CD4-positive, alpha-beta memory T cell (primary cell): ENCODE results near the gene CXCL5. TPM values are rescaled to one million over a fixed set of nuclear protein-coding genes. Genes with fewer than 3 reads are reported as not detected.
"Not testable (repeated sequence)": the region's sequence is repeated elsewhere in the genome, so short reads cannot be mapped to it uniquely, and the experiment has no call there.

Experiments
- CTCF ChIA-PET: fragments of 350-600 bp; sonication (Branson Sonifier 250); formaldehyde crosslinking; loops from one replicate; lab custom pipeline; 2021; ENCODE audit warnings: inconsistent platforms; ENCODE audit not compliant: partially characterized antibody; lab: Charles Lee
- POLR2A ChIA-PET: fragments of 350-600 bp; sonication (Branson Sonifier 250); formaldehyde crosslinking; loops from one replicate; lab custom pipeline; 2021; ENCODE audit not compliant: partially characterized antibody; lab: Charles Lee
- DNase-seq, 5 donors: peaks; one replicate each; pipeline versions ENCODE4 v3.0.0 to v3.0.0-alpha.2; 2020 to 2022; ENCODE audit warnings: mixed read lengths in 1 of 5
- H3K27ac ChIP-seq: one replicate; pipeline ENCODE4 v1.7.0; 2013; ENCODE audit warnings: low read depth, low read length
- H3K27me3 ChIP-seq: 2 replicates; pipeline ENCODE4 v1.7.0; 2013; ENCODE audit warnings: mild to moderate bottlenecking, low read length, moderate library complexity; ENCODE audit not compliant: insufficient read depth
- H3K36me3 ChIP-seq: 2 replicates; pipeline ENCODE4 v1.7.0; 2013; ENCODE audit warnings: mild to moderate bottlenecking, low read length, moderate library complexity; ENCODE audit not compliant: insufficient read depth
- H3K4me1 ChIP-seq: 2 replicates; pipeline ENCODE4 v1.7.0; 2013; ENCODE audit warnings: mild to moderate bottlenecking, low read length, moderate library complexity; ENCODE audit not compliant: insufficient read depth
- H3K4me3 ChIP-seq, 2 donors: one replicate each; pipeline ENCODE4 v1.7.0; 2013; ENCODE audit warnings: low read length in 2 of 2, mild to moderate bottlenecking in 1 of 2
- H3K9me3 ChIP-seq, 2 donors: one replicate each; pipeline ENCODE4 v1.7.0; 2013; ENCODE audit warnings: low read length in 2 of 2, control low read depth in 1 of 2; ENCODE audit not compliant: control insufficient read depth in 1 of 2
- H3K27ac Mint-ChIP-seq, 7 donors: one replicate each; pipeline ENCODE4 v1.8.0; 2020 to 2021; ENCODE audit warnings: mixed read lengths in 7 of 7, mild to moderate bottlenecking in 6 of 7, inconsistent platforms in 3 of 7, moderate library complexity in 3 of 7
- H3K27me3 Mint-ChIP-seq, 2 donors: one replicate each; pipeline ENCODE4 v1.8.0; 2020 to 2021; ENCODE audit warnings: mixed read lengths in 2 of 2
- H3K36me3 Mint-ChIP-seq, 2 donors: one replicate each; pipeline ENCODE4 v1.8.0; 2020 to 2021; ENCODE audit warnings: mixed read lengths in 2 of 2, inconsistent platforms in 1 of 2, mild to moderate bottlenecking in 1 of 2
- H3K4me1 Mint-ChIP-seq, 4 donors: one replicate each; pipeline ENCODE4 v1.8.0; 2020 to 2021; ENCODE audit warnings: mixed read lengths in 4 of 4, mild to moderate bottlenecking in 1 of 4
- H3K4me3 Mint-ChIP-seq, 8 donors: one replicate each; pipeline ENCODE4 v1.8.0; 2020 to 2021; ENCODE audit warnings: mixed read lengths in 8 of 8, mild to moderate bottlenecking in 7 of 8, moderate library complexity in 6 of 8, inconsistent platforms in 3 of 8
- H3K9me3 Mint-ChIP-seq, 8 donors: one replicate each; pipeline ENCODE4 v1.8.0; 2020 to 2021; ENCODE audit warnings: mixed read lengths in 8 of 8, mild to moderate bottlenecking in 5 of 8, inconsistent platforms in 3 of 8, moderate library complexity in 1 of 8
- intact Hi-C: fragments of 100-400 bp; cut with micrococcal nuclease; formaldehyde crosslinking; loops from one replicate; pipeline ENCODE4 v1.15.1; 2023
- polyA plus RNA-seq, 2 donors: library from polyadenylated mRNA; unstranded; fragments of 300-500 nt; fragmentation: Illumina TruSeq; gene quantifications; one replicate each; pipeline ENCODE4 v1.2.3, GENCODE V29; 2021
- total RNA-seq, 2 experiments: library from RNA; stranded (reverse); gene quantifications; one replicate each; pipeline ENCODE4 v1.2.3, GENCODE V29; 2021

Gene CXCL5
- total and polyA plus RNA-seq, 4 experiments from 2014 or later, result not detected

- H3K27ac ChIP-seq, H3K36me3 ChIP-seq, H3K27me3 Mint-ChIP-seq, POLR2A ChIA-PET, H3K4me1 Mint-ChIP-seq, intact Hi-C loops, H3K27me3 ChIP-seq, CTCF ChIA-PET, H3K27ac Mint-ChIP-seq, H3K36me3 Mint-ChIP-seq, H3K4me3 Mint-ChIP-seq, H3K4me3 ChIP-seq, H3K4me1 ChIP-seq, DNase-seq, H3K9me3 ChIP-seq: not testable (repeated sequence)
- H3K9me3 Mint-ChIP-seq, result peaks cover 10 to 51% (median 37%) of the 10 kb centered on the region in 8 donors
These were observed 39.4 kb downstream of the CXCL5 start for GRCh38 chr4:73959041-73959440.

- H3K4me3 Mint-ChIP-seq, result no peak overlapping the region
- DNase-seq, result no peak
- H3K27me3 Mint-ChIP-seq, result no peaks in the 10 kb centered on the region
- H3K27ac Mint-ChIP-seq, result no peak overlapping the region
- H3K9me3 Mint-ChIP-seq, result peaks cover 6 to 23% (median 12%) of the 10 kb centered on the region in 8 donors
- no peaks in the 10 kb centered on the region for H3K4me1 Mint-ChIP-seq
- H3K4me1 ChIP-seq, result no peaks in the 10 kb centered on the region
- no peaks in the 10 kb centered on the region for H3K9me3 ChIP-seq
- intact Hi-C loops, result no loop called here
- H3K36me3 Mint-ChIP-seq, result no peaks in the 10 kb centered on the region
- ChIA-PET POLR2A (no interaction called here), CTCF (no interaction called here)
- no peak overlapping the region for H3K4me3 ChIP-seq
- no peak overlapping the region for H3K27ac ChIP-seq
- H3K36me3 ChIP-seq, result no peaks in the 10 kb centered on the region
- H3K27me3 ChIP-seq, result no peaks in the 10 kb centered on the region
These were observed 46.1 kb downstream of the CXCL5 start for GRCh38 chr4:73952352-73952751.

DNA sequence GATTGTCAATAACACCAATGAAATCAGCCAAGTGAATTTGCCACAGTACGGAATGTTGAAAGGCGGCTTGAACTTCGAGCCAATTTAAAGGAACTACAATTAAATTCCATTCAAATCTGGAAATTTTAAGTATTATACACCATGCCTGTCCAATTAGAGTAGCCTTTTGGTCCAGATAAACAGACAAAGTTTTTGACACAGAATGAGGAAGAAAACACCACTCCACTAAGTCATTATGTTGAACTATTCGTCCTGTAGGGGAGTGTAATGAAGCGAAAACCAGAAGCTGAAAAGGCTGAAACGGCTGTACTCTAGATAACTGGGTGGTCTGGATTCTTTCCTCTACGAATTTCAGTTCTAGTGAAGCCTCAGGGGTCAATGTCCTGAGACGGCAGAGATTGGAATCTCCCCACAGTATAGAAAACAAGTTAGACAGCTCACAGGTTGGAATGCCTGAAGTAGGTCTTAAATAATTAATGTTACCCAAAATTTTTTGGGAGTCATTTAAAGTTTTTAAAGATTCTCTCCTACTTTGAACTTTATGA, 48.0 kb downstream of the CXCL5 start:
- intact Hi-C loops, H3K4me3 ChIP-seq, H3K36me3 Mint-ChIP-seq, H3K4me3 Mint-ChIP-seq, H3K9me3 ChIP-seq, DNase-seq, H3K4me1 Mint-ChIP-seq, H3K27me3 Mint-ChIP-seq, H3K36me3 ChIP-seq, CTCF ChIA-PET, H3K27ac Mint-ChIP-seq, H3K27me3 ChIP-seq, POLR2A ChIA-PET, H3K4me1 ChIP-seq, H3K27ac ChIP-seq: not testable (repeated sequence)
- peaks cover 3 to 16% (median 7%) of the 10 kb centered on the region in 8 donors for H3K9me3 Mint-ChIP-seq

DNA sequence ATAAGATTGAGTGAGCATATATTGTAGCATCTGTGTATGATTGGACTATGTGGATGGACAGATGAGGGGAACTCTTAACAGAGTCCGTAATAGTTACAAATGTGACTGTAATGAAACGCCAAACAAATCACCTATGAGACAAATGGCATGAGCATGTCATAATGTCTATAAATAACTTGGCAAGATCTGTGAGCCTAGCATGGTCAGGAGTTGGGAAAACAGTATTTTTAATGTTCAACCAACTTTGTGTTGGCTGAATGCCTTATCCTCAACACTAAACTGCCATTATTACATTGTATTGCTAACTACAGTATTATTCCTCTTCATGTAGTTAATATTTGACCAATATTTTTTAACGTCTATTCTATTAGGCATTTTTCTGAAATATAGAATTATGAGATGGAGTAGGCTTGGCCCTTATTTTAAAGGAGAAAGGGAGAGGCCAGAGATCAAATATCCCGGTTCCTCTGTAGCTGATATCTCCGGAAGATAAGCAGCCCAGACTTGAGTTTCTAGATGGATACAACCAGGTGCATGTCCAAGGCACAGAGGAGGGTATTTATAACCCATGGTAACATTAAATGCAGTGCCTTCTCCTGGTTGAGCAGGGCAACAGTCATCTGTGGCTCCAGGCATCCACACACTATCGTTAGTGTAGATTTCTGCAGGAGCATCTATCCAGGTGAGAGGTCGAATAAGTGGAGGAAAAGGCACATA, 49.3 kb downstream of the CXCL5 start:
- no peaks in the 10 kb centered on the region for H3K9me3 ChIP-seq
- no peak for DNase-seq
- no peak overlapping the region for H3K27ac ChIP-seq
- no peaks in the 10 kb centered on the region for H3K4me1 ChIP-seq
- ChIA-PET CTCF (no interaction called here), POLR2A (no interaction called here)
- peaks cover 7 to 14% of the 10 kb centered on the region in 2 donors for H3K27me3 Mint-ChIP-seq
- intact Hi-C loops, result no loop called here
- H3K4me3 ChIP-seq, result no peak overlapping the region
- no peaks in the 10 kb centered on the region for H3K36me3 ChIP-seq
- peaks cover 0 to 9% (median 2%) of the 10 kb centered on the region in 8 donors for H3K9me3 Mint-ChIP-seq
- H3K27me3 ChIP-seq, result no peaks in the 10 kb centered on the region
- H3K4me1 Mint-ChIP-seq, result no peaks in the 10 kb centered on the region
- no peaks in the 10 kb centered on the region for H3K36me3 Mint-ChIP-seq
- no peak overlapping the region for H3K27ac Mint-ChIP-seq
- H3K4me3 Mint-ChIP-seq, result no peak overlapping the region

GRCh38 chr4:73948291-73948690, 50.2 kb downstream of the CXCL5 start:
- no peaks in the 10 kb centered on the region for H3K9me3 ChIP-seq
- Mint-ChIP-seq H3K27me3 (peaks cover 9 to 16% of the 10 kb centered on the region in 2 donors), H3K4me3 (no peak overlapping the region), H3K36me3 (no peaks in the 10 kb centered on the region), H3K4me1 (no peaks in the 10 kb centered on the region), H3K9me3 (peaks cover 0 to 9% (median 1%) of the 10 kb centered on the region in 8 donors), H3K27ac (no peak overlapping the region)
- H3K27ac ChIP-seq, result no peak overlapping the region
- no peaks in the 10 kb centered on the region for H3K4me1 ChIP-seq
- H3K36me3 ChIP-seq, result no peaks in the 10 kb centered on the region
- ChIA-PET POLR2A (no interaction called here), CTCF (no interaction called here)
- intact Hi-C loops, result no loop called here
- H3K4me3 ChIP-seq, result no peak overlapping the region
- no peak for DNase-seq
- peaks cover 5% of the 10 kb centered on the region for H3K27me3 ChIP-seq

GRCh38 chr4:73947239-73947985, 51.1 kb downstream of the CXCL5 start:
- POLR2A ChIA-PET, result no interaction called here

DNA sequence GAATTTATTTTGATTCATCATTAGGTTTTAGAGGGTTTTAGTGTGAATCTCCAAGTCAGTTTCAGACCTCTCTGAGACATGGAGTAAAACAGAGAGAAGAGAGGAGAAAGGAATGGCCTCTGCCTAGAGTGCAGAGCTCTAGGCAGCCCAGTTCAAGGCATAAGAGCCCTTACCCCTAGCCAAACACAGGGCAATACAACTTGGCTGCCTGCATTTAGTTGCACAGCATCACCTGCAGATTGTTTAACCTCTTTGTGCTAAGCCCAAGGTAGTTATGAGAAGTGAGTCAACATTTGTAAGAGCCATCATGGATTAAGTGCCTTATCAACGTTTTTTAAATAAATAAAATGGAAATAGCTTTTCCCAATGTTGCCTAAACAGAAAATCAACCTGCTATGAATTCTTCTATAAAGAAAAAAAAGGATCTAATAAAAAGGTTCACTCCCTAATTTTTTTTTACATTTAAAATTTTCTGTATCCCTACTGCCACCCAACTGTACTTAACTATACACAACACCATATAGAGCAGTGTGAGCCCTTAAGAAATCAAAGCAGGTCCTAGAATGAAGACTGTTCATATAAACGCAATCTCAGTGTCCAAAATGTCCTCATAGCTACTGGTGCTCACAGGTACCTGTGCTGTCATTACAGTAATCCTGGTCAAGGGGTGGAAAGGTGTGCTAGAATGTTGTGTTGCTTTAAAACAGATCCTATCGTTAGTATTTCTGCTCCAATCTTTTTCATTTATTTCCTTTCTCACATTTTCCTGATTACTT, 52.6 kb downstream of the CXCL5 start:
- CTCF ChIA-PET, result no interaction called here
- peaks cover 13 to 18% of the 10 kb centered on the region in 2 donors for H3K27me3 Mint-ChIP-seq

More at GRCh38 chr4:73947239-73947985, 51.1 kb downstream of the CXCL5 start:
- Histone ChIP-seq H3K27ac (no peak overlapping the region), H3K4me1 (no peaks in the 10 kb centered on the region), H3K4me3 (no peak overlapping the region), H3K9me3 (no peaks in the 10 kb centered on the region), H3K27me3 (peaks cover 6% of the 10 kb centered on the region), H3K36me3 (no peaks in the 10 kb centered on the region)
- Mint-ChIP-seq H3K27ac (no peak overlapping the region), H3K27me3 (peaks cover 13 to 18% of the 10 kb centered on the region in 2 donors), H3K4me1 (no peaks in the 10 kb centered on the region), H3K9me3 (peaks cover 0 to 9% (median 2%) of the 10 kb centered on the region in 8 donors), H3K4me3 (no peak overlapping the region), H3K36me3 (no peaks in the 10 kb centered on the region)
- intact Hi-C loops, result no loop called here
- no peak for DNase-seq
- CTCF ChIA-PET, result no interaction called here

More for the DNA sequence above, 52.6 kb downstream of the CXCL5 start:
- H3K4me3 Mint-ChIP-seq, result no peak overlapping the region
- Histone ChIP-seq H3K36me3 (no peaks in the 10 kb centered on the region), H3K9me3 (no peaks in the 10 kb centered on the region), H3K4me3 (no peak overlapping the region), H3K27ac (no peak overlapping the region), H3K27me3 (peaks cover 6% of the 10 kb centered on the region), H3K4me1 (no peaks in the 10 kb centered on the region)
- H3K36me3 Mint-ChIP-seq, result no peaks in the 10 kb centered on the region
- no peaks in the 10 kb centered on the region for H3K4me1 Mint-ChIP-seq
- H3K9me3 Mint-ChIP-seq, result peaks cover 0 to 9% (median under 1%) of the 10 kb centered on the region in 8 donors
- intact Hi-C loops, result no loop called here
- POLR2A ChIA-PET, result no interaction called here
- DNase-seq, result no peak
- H3K27ac Mint-ChIP-seq, result no peak overlapping the region
